NCI-H774 (cell line): ENCODE measurements around the gene PRKCE.

Experiments used
- DNase-seq: peaks from one replicate; lab custom pipeline; 2025; lab: John Stamatoyannopoulos, UW

The PRKCE gene

GRCh38 chr2:45992021-45992740 lies 340.7 kb downstream of the PRKCE start:
- peak; percentile 33 for DNase-seq

GRCh38 chr2:45992741-45993475 lies 341.4 kb downstream of the PRKCE start:
- no peak for DNase-seq

GRCh38 chr2:45993476-45993991 lies 342.1 kb downstream of the PRKCE start:
- peak; percentile 19 for DNase-seq

- no peak for DNase-seq
Measured at GRCh38 chr2:45994060-45994459, 342.6 kb downstream of the PRKCE start.

GRCh38 chr2:46000660-46001059 lies 349.2 kb downstream of the PRKCE start:
- no peak for DNase-seq

GRCh38 chr2:46001290-46001689 lies 349.8 kb downstream of the PRKCE start:
- DNase-seq: no peak

GRCh38 chr2:46001741-46002506 lies 350.4 kb downstream of the PRKCE start:
- DNase-seq: no peak

- DNase-seq: peak; percentile 26
Measured at GRCh38 chr2:46002507-46002883, 351.0 kb downstream of the PRKCE start.

- DNase-seq: no peak
Measured at GRCh38 chr2:46002947-46003346, 351.5 kb downstream of the PRKCE start.

- DNase-seq: no peak
Measured at GRCh38 chr2:46003903-46004473, 352.5 kb downstream of the PRKCE start.

- no peak for DNase-seq
Measured at GRCh38 chr2:46006473-46007025, 355.1 kb downstream of the PRKCE start.

- DNase-seq: no peak
Measured at GRCh38 chr2:46007412-46007811, 355.9 kb downstream of the PRKCE start.

- no peak for DNase-seq
Measured at GRCh38 chr2:46008091-46008870, 356.8 kb downstream of the PRKCE start.

GRCh38 chr2:46009315-46009714 lies 357.8 kb downstream of the PRKCE start:
- DNase-seq: no peak

- DNase-seq: no peak
Measured at GRCh38 chr2:46009772-46010171, 358.3 kb downstream of the PRKCE start.

GRCh38 chr2:46010223-46010924 lies 358.9 kb downstream of the PRKCE start:
- no peak for DNase-seq

- no peak for DNase-seq
Measured at GRCh38 chr2:46010925-46011490, 359.5 kb downstream of the PRKCE start.

- no peak for DNase-seq
Measured at GRCh38 chr2:46012618-46013240, 361.3 kb downstream of the PRKCE start.

GRCh38 chr2:46013726-46014125 lies 362.3 kb downstream of the PRKCE start:
- no peak for DNase-seq
